Stimulated activated naive CD8-positive, alpha-beta T cell treated with anti-CD3 and anti-CD28 coated beads, Interleukin-15, Interleukin-2, amounts not matched to agents 100 ng/mL and 50 ng/mL, for 24 hours (primary cell): ENCODE data around the gene DPYSL5.

Experiments
- H3K27ac Mint-ChIP-seq: one replicate; pipeline ENCODE4 v1.8.0; 2021; ENCODE audit warnings: mild to moderate bottlenecking, mixed read lengths
- H3K27me3 Mint-ChIP-seq: one replicate; pipeline ENCODE4 v1.8.0; 2021; ENCODE audit warnings: mixed read lengths
- H3K36me3 Mint-ChIP-seq: one replicate; pipeline ENCODE4 v1.8.0; 2021; ENCODE audit warnings: low read depth, mixed read lengths
- H3K4me1 Mint-ChIP-seq: one replicate; pipeline ENCODE4 v1.8.0; 2021; ENCODE audit warnings: low read depth, mixed read lengths
- H3K4me3 Mint-ChIP-seq: one replicate; pipeline ENCODE4 v1.8.0; 2021; ENCODE audit warnings: mild to moderate bottlenecking, mixed read lengths
- H3K9me3 Mint-ChIP-seq: one replicate; pipeline ENCODE4 v1.8.0; 2021; ENCODE audit warnings: mixed read lengths

Gene DPYSL5

GRCh38 chr2:26853751-26854150 is 5.8 kb downstream of the DPYSL5 start:
- Mint-ChIP-seq H3K4me1 (peaks cover 3% of the 10 kb centered on the region), H3K4me3 (no peak overlapping the region), H3K9me3 (no peaks in the 10 kb centered on the region), H3K27me3 (peaks cover 49% of the 10 kb centered on the region), H3K27ac (no peak overlapping the region), H3K36me3 (no peaks in the 10 kb centered on the region)

GRCh38 chr2:26854283-26854827 is 6.4 kb downstream of the DPYSL5 start:
- H3K4me1 Mint-ChIP-seq = no peaks in the 10 kb centered on the region
- no peaks in the 10 kb centered on the region for H3K36me3 Mint-ChIP-seq
- no peak overlapping the region for H3K27ac Mint-ChIP-seq
- H3K27me3 Mint-ChIP-seq = peaks cover 51% of the 10 kb centered on the region
- H3K9me3 Mint-ChIP-seq = no peaks in the 10 kb centered on the region
- no peak overlapping the region for H3K4me3 Mint-ChIP-seq

GRCh38 chr2:26855466-26855865 is 7.5 kb downstream of the DPYSL5 start:
- H3K9me3 Mint-ChIP-seq = no peaks in the 10 kb centered on the region
- peaks cover 54% of the 10 kb centered on the region for H3K27me3 Mint-ChIP-seq
- H3K4me1 Mint-ChIP-seq = no peaks in the 10 kb centered on the region
- H3K36me3 Mint-ChIP-seq = no peaks in the 10 kb centered on the region
- H3K27ac Mint-ChIP-seq = no peak overlapping the region
- no peak overlapping the region for H3K4me3 Mint-ChIP-seq

GRCh38 chr2:26859622-26860021 is 11.7 kb downstream of the DPYSL5 start:
- no peaks in the 10 kb centered on the region for H3K4me1 Mint-ChIP-seq
- H3K4me3 Mint-ChIP-seq = no peak overlapping the region
- peaks cover 36% of the 10 kb centered on the region for H3K27me3 Mint-ChIP-seq
- no peaks in the 10 kb centered on the region for H3K9me3 Mint-ChIP-seq
- H3K36me3 Mint-ChIP-seq = no peaks in the 10 kb centered on the region
- H3K27ac Mint-ChIP-seq = no peak overlapping the region

GRCh38 chr2:26860211-26860850 is 12.4 kb downstream of the DPYSL5 start:
- no peaks in the 10 kb centered on the region for H3K9me3 Mint-ChIP-seq
- H3K27ac Mint-ChIP-seq = no peak overlapping the region
- H3K4me1 Mint-ChIP-seq = no peaks in the 10 kb centered on the region
- H3K4me3 Mint-ChIP-seq = no peak overlapping the region
- no peaks in the 10 kb centered on the region for H3K36me3 Mint-ChIP-seq
- peaks cover 35% of the 10 kb centered on the region for H3K27me3 Mint-ChIP-seq

GRCh38 chr2:26861610-26862224 is 13.8 kb downstream of the DPYSL5 start:
- Mint-ChIP-seq H3K4me3 (no peak overlapping the region), H3K9me3 (no peaks in the 10 kb centered on the region), H3K4me1 (no peaks in the 10 kb centered on the region), H3K27ac (no peak overlapping the region), H3K27me3 (peaks cover 26% of the 10 kb centered on the region), H3K36me3 (no peaks in the 10 kb centered on the region)

GRCh38 chr2:26864226-26864625 is 16.3 kb downstream of the DPYSL5 start:
- H3K27me3 Mint-ChIP-seq = peaks cover 31% of the 10 kb centered on the region
- H3K4me3 Mint-ChIP-seq = no peak overlapping the region
- H3K27ac Mint-ChIP-seq = no peak overlapping the region
- no peaks in the 10 kb centered on the region for H3K36me3 Mint-ChIP-seq
- H3K4me1 Mint-ChIP-seq = no peaks in the 10 kb centered on the region
- no peaks in the 10 kb centered on the region for H3K9me3 Mint-ChIP-seq

GRCh38 chr2:26864646-26865045 is 16.7 kb downstream of the DPYSL5 start:
- peaks cover 29% of the 10 kb centered on the region for H3K27me3 Mint-ChIP-seq
- H3K27ac Mint-ChIP-seq = no peak overlapping the region
- H3K4me1 Mint-ChIP-seq = no peaks in the 10 kb centered on the region
- H3K36me3 Mint-ChIP-seq = no peaks in the 10 kb centered on the region
- no peaks in the 10 kb centered on the region for H3K9me3 Mint-ChIP-seq
- no peak overlapping the region for H3K4me3 Mint-ChIP-seq

- H3K4me1 Mint-ChIP-seq = no peaks in the 10 kb centered on the region
- H3K27ac Mint-ChIP-seq = no peak overlapping the region
- no peaks in the 10 kb centered on the region for H3K36me3 Mint-ChIP-seq
- H3K27me3 Mint-ChIP-seq = peaks cover 25% of the 10 kb centered on the region
- H3K9me3 Mint-ChIP-seq = no peaks in the 10 kb centered on the region
- H3K4me3 Mint-ChIP-seq = no peak overlapping the region
Measured at GRCh38 chr2:26870585-26871095, 22.7 kb downstream of the DPYSL5 start.

GRCh38 chr2:26873286-26873983 is 25.5 kb downstream of the DPYSL5 start:
- H3K4me3 Mint-ChIP-seq = no peak overlapping the region
- H3K27ac Mint-ChIP-seq = no peak overlapping the region
- no peaks in the 10 kb centered on the region for H3K4me1 Mint-ChIP-seq
- peaks cover 21% of the 10 kb centered on the region for H3K27me3 Mint-ChIP-seq
- no peaks in the 10 kb centered on the region for H3K36me3 Mint-ChIP-seq
- no peaks in the 10 kb centered on the region for H3K9me3 Mint-ChIP-seq

GRCh38 chr2:26874514-26874913 is 26.6 kb downstream of the DPYSL5 start:
- Mint-ChIP-seq H3K4me3 (no peak overlapping the region), H3K27me3 (peaks cover 12% of the 10 kb centered on the region)

GRCh38 chr2:26875065-26875634 is 27.2 kb downstream of the DPYSL5 start:
- H3K4me1 Mint-ChIP-seq = no peaks in the 10 kb centered on the region
- H3K27ac Mint-ChIP-seq = no peak overlapping the region
- peaks cover 13% of the 10 kb centered on the region for H3K27me3 Mint-ChIP-seq
- H3K9me3 Mint-ChIP-seq = no peaks in the 10 kb centered on the region
- no peak overlapping the region for H3K4me3 Mint-ChIP-seq
- no peaks in the 10 kb centered on the region for H3K36me3 Mint-ChIP-seq

More at GRCh38 chr2:26874514-26874913, 26.6 kb downstream of the DPYSL5 start:
- Mint-ChIP-seq H3K9me3 (no peaks in the 10 kb centered on the region), H3K27ac (no peak overlapping the region), H3K36me3 (no peaks in the 10 kb centered on the region), H3K4me1 (no peaks in the 10 kb centered on the region)

- Mint-ChIP-seq H3K4me1 (no peaks in the 10 kb centered on the region), H3K27me3 (peaks cover 19% of the 10 kb centered on the region), H3K27ac (no peak overlapping the region), H3K4me3 (no peak overlapping the region), H3K9me3 (no peaks in the 10 kb centered on the region), H3K36me3 (no peaks in the 10 kb centered on the region)
Measured at GRCh38 chr2:26875808-26876207, 27.9 kb downstream of the DPYSL5 start.

GRCh38 chr2:26876260-26876659 is 28.3 kb downstream of the DPYSL5 start:
- H3K4me1 Mint-ChIP-seq = no peaks in the 10 kb centered on the region
- H3K27me3 Mint-ChIP-seq = peaks cover 19% of the 10 kb centered on the region
- H3K27ac Mint-ChIP-seq = no peak overlapping the region

GRCh38 chr2:26877276-26877675 is 29.3 kb downstream of the DPYSL5 start:
- no peak overlapping the region for H3K27ac Mint-ChIP-seq
- no peaks in the 10 kb centered on the region for H3K36me3 Mint-ChIP-seq
- H3K9me3 Mint-ChIP-seq = no peaks in the 10 kb centered on the region
- no peaks in the 10 kb centered on the region for H3K4me1 Mint-ChIP-seq
- no peak overlapping the region for H3K4me3 Mint-ChIP-seq
- H3K27me3 Mint-ChIP-seq = peaks cover 19% of the 10 kb centered on the region

More at GRCh38 chr2:26876260-26876659, 28.3 kb downstream of the DPYSL5 start:
- no peaks in the 10 kb centered on the region for H3K36me3 Mint-ChIP-seq
- no peak overlapping the region for H3K4me3 Mint-ChIP-seq
- H3K9me3 Mint-ChIP-seq = no peaks in the 10 kb centered on the region
